SKM-1 treated with dmso at 0.1 percent for 144 hours (cell line): ENCODE results near the gene MYO1H.
"Not testable (repeated sequence)": the region's sequence is repeated elsewhere in the genome, so short reads cannot be mapped to it uniquely, and the experiment has no call there.

Experiments
- DNase-seq: peaks from one replicate; lab custom pipeline; 2025; ENCODE audit not compliant: unreplicated experiment; lab: John Stamatoyannopoulos, UW

MYO1H gene

GRCh38 chr12:109394891-109395290, 47.2 kb downstream of the MYO1H start:
- no peak for DNase-seq

- not testable (repeated sequence) for DNase-seq
These were observed 57.1 kb downstream of the MYO1H start for GRCh38 chr12:109404841-109405240.

GRCh38 chr12:109406147-109406546, 58.4 kb downstream of the MYO1H start:
- not testable (repeated sequence) for DNase-seq

GRCh38 chr12:109418848-109419480, 71.3 kb downstream of the MYO1H start:
- no peak for DNase-seq

GRCh38 chr12:109421355-109422087, 73.8 kb downstream of the MYO1H start:
- DNase-seq: no peak

GRCh38 chr12:109422251-109422650, 74.6 kb downstream of the MYO1H start:
- DNase-seq: no peak

GRCh38 chr12:109423392-109423791, 75.7 kb downstream of the MYO1H start:
- DNase-seq: no peak

GRCh38 chr12:109428037-109428629, 80.4 kb downstream of the MYO1H start:
- DNase-seq: peak; percentile 25

- not testable (repeated sequence) for DNase-seq
These were observed 81.1 kb downstream of the MYO1H start for GRCh38 chr12:109428804-109429203.

GRCh38 chr12:109430244-109430643, 82.5 kb downstream of the MYO1H start:
- no peak for DNase-seq

- DNase-seq: no peak
These were observed 84.7 kb downstream of the MYO1H start for GRCh38 chr12:109432431-109432830.

- DNase-seq: peak; percentile 12
These were observed 85.2 kb downstream of the MYO1H start for GRCh38 chr12:109432842-109433304.

- DNase-seq: no peak
These were observed 85.9 kb downstream of the MYO1H start for GRCh38 chr12:109433618-109434017.

GRCh38 chr12:109434582-109434981, 86.9 kb downstream of the MYO1H start:
- DNase-seq: no peak

- no peak for DNase-seq
These were observed 87.9 kb downstream of the MYO1H start for GRCh38 chr12:109435428-109436187.

GRCh38 chr12:109436188-109436560, 88.5 kb downstream of the MYO1H start:
- DNase-seq: no peak

GRCh38 chr12:109439181-109439580, 91.5 kb downstream of the MYO1H start:
- DNase-seq: no peak

GRCh38 chr12:109439951-109440350, 92.3 kb downstream of the MYO1H start:
- not testable (repeated sequence) for DNase-seq

GRCh38 chr12:109440851-109441490, 93.3 kb downstream of the MYO1H start:
- DNase-seq: no peak

GRCh38 chr12:109443794-109444193, 96.1 kb downstream of the MYO1H start:
- no peak for DNase-seq

- no peak for DNase-seq
These were observed 96.6 kb downstream of the MYO1H start for GRCh38 chr12:109444259-109444658.
